Liver (tissue), 3 donors: ENCODE measurements around the gene GTF3C5.

Experiments used
- HNF4A ChIP-seq, 2 donors: conservative IDR thresholded peaks; 2 replicates each; pipeline ENCODE4 v1.6.1; 2016; ENCODE audit warnings: antibody characterized with exemption in 2 of 2, mild to moderate bottlenecking in 2 of 2
- MAX ChIP-seq: IDR thresholded peaks from 2 replicates; pipeline ENCODE4 v1.6.1; 2016; ENCODE audit warnings: antibody characterized with exemption
- REST ChIP-seq: IDR thresholded peaks from 2 replicates; pipeline ENCODE4 v1.6.1; 2016; ENCODE audit warnings: antibody characterized with exemption, mild to moderate bottlenecking
- TF ChIP-seq, protein P1 (sequence below): fragments of 150-350 bp; IDR thresholded peaks from 2 replicates; pipeline ENCODE4 v1.5.1; 2017; ENCODE audit warnings: improper control_type of control experiment, low read depth, low read length; ENCODE audit not compliant: missing input control
- donor health status: healthy.
- donor health status: healthy.

DNA sequence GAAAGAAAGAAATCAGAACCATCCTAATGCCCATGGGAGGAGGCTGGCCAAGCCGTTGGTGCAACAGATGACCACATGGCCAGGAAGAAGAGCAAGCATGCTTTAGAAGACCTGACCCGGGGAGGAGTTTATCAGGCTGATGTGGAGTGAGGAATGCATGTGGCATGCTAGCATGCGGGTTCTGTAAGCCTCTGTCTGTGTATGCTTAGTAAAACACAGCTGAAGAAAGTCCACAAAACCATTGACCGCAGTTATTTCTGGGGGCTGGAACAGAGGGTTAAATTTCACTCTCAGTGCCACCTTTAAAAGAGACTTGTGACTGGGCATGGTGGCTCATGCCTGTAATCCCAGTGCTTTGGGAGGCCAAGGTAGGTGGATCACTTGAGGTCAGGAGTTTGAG lies 33.2 kb upstream of the GTF3C5 start:
- TF ChIP-seq MAX: no peak
- TF ChIP-seq, protein P1, sequence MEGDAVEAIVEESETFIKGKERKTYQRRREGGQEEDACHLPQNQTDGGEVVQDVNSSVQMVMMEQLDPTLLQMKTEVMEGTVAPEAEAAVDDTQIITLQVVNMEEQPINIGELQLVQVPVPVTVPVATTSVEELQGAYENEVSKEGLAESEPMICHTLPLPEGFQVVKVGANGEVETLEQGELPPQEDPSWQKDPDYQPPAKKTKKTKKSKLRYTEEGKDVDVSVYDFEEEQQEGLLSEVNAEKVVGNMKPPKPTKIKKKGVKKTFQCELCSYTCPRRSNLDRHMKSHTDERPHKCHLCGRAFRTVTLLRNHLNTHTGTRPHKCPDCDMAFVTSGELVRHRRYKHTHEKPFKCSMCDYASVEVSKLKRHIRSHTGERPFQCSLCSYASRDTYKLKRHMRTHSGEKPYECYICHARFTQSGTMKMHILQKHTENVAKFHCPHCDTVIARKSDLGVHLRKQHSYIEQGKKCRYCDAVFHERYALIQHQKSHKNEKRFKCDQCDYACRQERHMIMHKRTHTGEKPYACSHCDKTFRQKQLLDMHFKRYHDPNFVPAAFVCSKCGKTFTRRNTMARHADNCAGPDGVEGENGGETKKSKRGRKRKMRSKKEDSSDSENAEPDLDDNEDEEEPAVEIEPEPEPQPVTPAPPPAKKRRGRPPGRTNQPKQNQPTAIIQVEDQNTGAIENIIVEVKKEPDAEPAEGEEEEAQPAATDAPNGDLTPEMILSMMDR: no peak
- TF ChIP-seq REST: no peak
- TF ChIP-seq HNF4A (conservative IDR thresholded peaks at IDR 0.05): no peak
